Parathyroid adenoma (tissue), 2 donors: ENCODE data around the gene PLPPR2.

Experiments
- H2AFZ ChIP-seq: fragments of 300-600 bp; sonication (generic); one replicate; pipeline ENCODE4 v1.7.0; 2017; ENCODE audit warnings: antibody characterized with exemption, mild to moderate bottlenecking
- H3K27ac ChIP-seq: fragments of 300-600 bp; sonication (generic); one replicate; pipeline ENCODE4 v1.7.0; 2017
- H3K27me3 ChIP-seq: fragments of 300-600 bp; sonication (generic); one replicate; pipeline ENCODE4 v1.7.0; 2017; ENCODE audit warnings: low read length; ENCODE audit not compliant: control insufficient read depth, insufficient read depth
- H3K36me3 ChIP-seq: fragments of 300-600 bp; sonication (generic); one replicate; pipeline ENCODE4 v1.7.0; 2017; ENCODE audit warnings: low read length; ENCODE audit not compliant: control insufficient read depth, insufficient read depth
- H3K4me1 ChIP-seq: fragments of 300-600 bp; sonication (generic); one replicate; pipeline ENCODE4 v1.7.0; 2017; ENCODE audit warnings: control low read depth
- H3K4me2 ChIP-seq: fragments of 300-600 bp; sonication (generic); one replicate; pipeline ENCODE4 v1.7.0; 2017; ENCODE audit warnings: low read length
- H3K4me3 ChIP-seq: fragments of 300-600 bp; sonication (generic); one replicate; pipeline ENCODE4 v1.7.0; 2017; ENCODE audit warnings: low read depth, low read length
- H3K79me2 ChIP-seq: fragments of 300-600 bp; sonication (generic); one replicate; pipeline ENCODE4 v1.7.0; 2017; ENCODE audit warnings: control low read depth
- H3K9ac ChIP-seq: fragments of 300-600 bp; sonication (generic); one replicate; pipeline ENCODE4 v1.7.0; 2017; ENCODE audit warnings: mild to moderate bottlenecking
- H3K9me3 ChIP-seq: fragments of 300-600 bp; sonication (generic); one replicate; pipeline ENCODE4 v1.7.0; 2017; ENCODE audit warnings: low read length; ENCODE audit not compliant: control insufficient read depth
- TF ChIP-seq, protein P1 (sequence below): fragments of 300-600 bp; sonication (generic); IDR thresholded peaks from one replicate; pipeline ENCODE4 v1.7.0; 2017; ENCODE audit warnings: antibody characterized with exemption, mild to moderate bottlenecking
- donor health status: primary hyperparathyroidism.

Gene PLPPR2

GRCh38 chr19:11380653-11381537 lies 25.7 kb downstream of the PLPPR2 start:
- H2AFZ ChIP-seq = peak overlapping the region; percentile 68
- H3K4me2 ChIP-seq = peak overlapping the region; percentile 91
- peak overlapping the region; percentile 69 for H3K4me3 ChIP-seq
- no peaks in the 10 kb centered on the region for H3K9me3 ChIP-seq
- H3K27me3 ChIP-seq = no peaks in the 10 kb centered on the region
- TF ChIP-seq, protein P1, sequence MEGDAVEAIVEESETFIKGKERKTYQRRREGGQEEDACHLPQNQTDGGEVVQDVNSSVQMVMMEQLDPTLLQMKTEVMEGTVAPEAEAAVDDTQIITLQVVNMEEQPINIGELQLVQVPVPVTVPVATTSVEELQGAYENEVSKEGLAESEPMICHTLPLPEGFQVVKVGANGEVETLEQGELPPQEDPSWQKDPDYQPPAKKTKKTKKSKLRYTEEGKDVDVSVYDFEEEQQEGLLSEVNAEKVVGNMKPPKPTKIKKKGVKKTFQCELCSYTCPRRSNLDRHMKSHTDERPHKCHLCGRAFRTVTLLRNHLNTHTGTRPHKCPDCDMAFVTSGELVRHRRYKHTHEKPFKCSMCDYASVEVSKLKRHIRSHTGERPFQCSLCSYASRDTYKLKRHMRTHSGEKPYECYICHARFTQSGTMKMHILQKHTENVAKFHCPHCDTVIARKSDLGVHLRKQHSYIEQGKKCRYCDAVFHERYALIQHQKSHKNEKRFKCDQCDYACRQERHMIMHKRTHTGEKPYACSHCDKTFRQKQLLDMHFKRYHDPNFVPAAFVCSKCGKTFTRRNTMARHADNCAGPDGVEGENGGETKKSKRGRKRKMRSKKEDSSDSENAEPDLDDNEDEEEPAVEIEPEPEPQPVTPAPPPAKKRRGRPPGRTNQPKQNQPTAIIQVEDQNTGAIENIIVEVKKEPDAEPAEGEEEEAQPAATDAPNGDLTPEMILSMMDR = peak; percentile 97
- H3K79me2 ChIP-seq = peaks cover 3% of the 10 kb centered on the region
- no peaks in the 10 kb centered on the region for H3K36me3 ChIP-seq
- no peak overlapping the region for H3K9ac ChIP-seq
- H3K27ac ChIP-seq = peak overlapping the region; percentile 58
- peaks cover 5% of the 10 kb centered on the region for H3K4me1 ChIP-seq

DNA sequence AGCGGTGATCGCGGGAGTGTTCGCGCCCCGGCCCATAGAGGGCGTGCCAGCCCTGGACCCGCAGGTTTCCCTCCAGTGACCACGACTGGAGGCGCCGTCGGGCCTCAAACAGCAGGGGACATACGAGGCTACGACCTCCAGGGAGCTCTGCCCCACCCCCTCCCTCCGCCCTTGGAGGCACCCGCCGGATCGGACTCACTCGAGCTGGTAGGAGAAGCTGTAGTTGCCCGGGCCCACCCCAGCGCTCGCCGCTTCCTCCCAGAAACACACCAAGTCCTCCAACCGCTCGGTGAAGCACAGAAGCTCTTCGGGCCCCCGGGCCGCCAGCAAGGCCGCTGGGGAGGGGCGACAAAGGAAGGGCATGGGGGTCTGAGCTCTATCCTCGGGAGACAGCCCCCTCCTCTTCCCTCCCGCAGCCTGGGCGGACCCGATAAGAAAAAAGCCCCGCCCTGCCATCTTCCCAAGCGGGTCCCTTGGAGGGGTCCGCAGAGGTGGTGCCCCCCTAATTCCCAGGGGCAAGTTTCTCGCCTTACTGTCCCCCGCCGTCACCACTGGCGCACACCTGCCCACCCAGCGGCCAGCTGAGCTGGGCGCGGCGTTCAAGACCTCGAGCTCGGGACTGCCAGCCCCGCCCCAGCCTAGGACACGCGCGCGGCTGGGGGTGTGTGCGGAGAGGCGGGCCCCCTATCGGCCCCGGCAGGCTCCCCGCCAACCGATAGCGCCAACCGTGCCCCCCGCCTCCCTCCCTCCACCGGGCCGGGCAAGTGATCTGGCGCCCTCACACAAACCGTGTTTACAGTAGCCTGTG lies 27.9 kb downstream of the PLPPR2 start:
- no peaks in the 10 kb centered on the region for H3K36me3 ChIP-seq
- no peaks in the 10 kb centered on the region for H3K9me3 ChIP-seq
- TF ChIP-seq, protein P1 = peak; percentile 80
- peak overlapping the region; percentile 93 for H2AFZ ChIP-seq
- H3K4me2 ChIP-seq = peak overlapping the region; percentile 88
- H3K27me3 ChIP-seq = no peaks in the 10 kb centered on the region
- H3K4me1 ChIP-seq = peaks cover 3% of the 10 kb centered on the region
- H3K4me3 ChIP-seq = peak overlapping the region; percentile 80
- H3K9ac ChIP-seq = no peak overlapping the region
- peak overlapping the region; percentile 87 for H3K27ac ChIP-seq
- H3K79me2 ChIP-seq = peaks cover 3% of the 10 kb centered on the region

DNA sequence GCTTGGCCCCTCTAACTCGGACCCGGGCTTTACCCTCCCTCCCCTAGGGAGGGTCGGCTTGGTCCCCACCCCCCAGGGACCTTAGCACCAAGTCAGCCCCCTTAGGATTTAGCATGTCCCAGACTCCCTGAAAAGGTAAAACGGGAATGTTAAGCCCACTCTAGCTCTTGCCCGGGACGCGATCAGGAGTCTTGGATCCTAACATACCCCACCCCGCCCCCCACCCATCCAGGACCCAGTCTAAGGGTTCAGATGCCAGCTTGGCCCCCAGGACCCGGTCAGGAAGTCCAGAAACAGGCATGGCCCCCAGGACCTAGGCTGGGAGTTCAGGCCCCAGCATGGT lies 28.4 kb downstream of the PLPPR2 start:
- Histone ChIP-seq H3K79me2 (peaks cover 1% of the 10 kb centered on the region), H3K9me3 (no peaks in the 10 kb centered on the region), H3K36me3 (no peaks in the 10 kb centered on the region), H3K27ac (peak overlapping the region; percentile 87), H3K27me3 (no peaks in the 10 kb centered on the region), H3K4me2 (peak overlapping the region; percentile 88), H3K9ac (no peak overlapping the region), H2AFZ (peak overlapping the region; percentile 93), H3K4me3 (peak overlapping the region; percentile 80), H3K4me1 (peaks cover 3% of the 10 kb centered on the region)
- TF ChIP-seq, protein P1 = no peak

DNA sequence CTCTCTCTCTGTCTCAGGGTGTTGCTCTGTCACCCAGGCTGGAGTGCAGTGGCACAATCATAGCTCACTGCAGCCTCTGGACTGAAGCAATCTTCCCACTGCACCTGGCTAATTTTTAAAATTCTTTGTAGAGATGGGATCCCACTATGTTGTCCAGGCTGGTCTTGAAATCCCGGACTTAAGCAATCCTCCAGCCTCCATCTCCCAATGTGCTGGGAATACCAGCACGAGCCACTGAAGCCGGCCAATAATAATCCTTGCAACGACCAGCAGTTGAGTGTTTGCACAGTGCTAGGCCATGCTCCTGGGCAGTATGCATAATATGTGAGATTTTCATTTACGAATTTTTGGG lies 29.5 kb downstream of the PLPPR2 start:
- Histone ChIP-seq H3K4me1 (peaks cover 3% of the 10 kb centered on the region), H3K9ac (no peak overlapping the region), H3K36me3 (no peaks in the 10 kb centered on the region), H2AFZ (peak overlapping the region; percentile 93), H3K27ac (peak overlapping the region; percentile 87), H3K9me3 (no peaks in the 10 kb centered on the region), H3K79me2 (no peaks in the 10 kb centered on the region), H3K4me2 (peak overlapping the region; percentile 88), H3K27me3 (no peaks in the 10 kb centered on the region), H3K4me3 (no peak overlapping the region)
- TF ChIP-seq, protein P1 = no peak
